Stimulated activated CD4-positive, alpha-beta T cell treated with anti-CD3 and anti-CD28 coated beads, Interleukin-1b, Interleukin-23, amount 100 ng/mL, for 48 hours (primary cell): Measurements from ENCODE around the gene PARD6G.
A peak's percentile ranks its signal among the peaks of the same experiment; 100 is the strongest.

ENCODE experiments used
- DNase-seq: peaks from one replicate; pipeline ENCODE4 v3.0.0-alpha.2; 2020

Gene PARD6G

GRCh38 chr18:80210312-80211083 lies 36.8 kb downstream of the PARD6G start:
- DNase-seq, result no peak

- DNase-seq, result no peak
Observed at GRCh38 chr18:80208620-80209019, 38.7 kb downstream of the PARD6G start.

- DNase-seq, result no peak
Observed at GRCh38 chr18:80205294-80205693, 42.0 kb downstream of the PARD6G start.

- DNase-seq, result peak; percentile 24
Observed at GRCh38 chr18:80204142-80204541, 43.2 kb downstream of the PARD6G start.

GRCh38 chr18:80203249-80203648 lies 44.1 kb downstream of the PARD6G start:
- DNase-seq, result no peak

GRCh38 chr18:80202264-80202998 lies 44.9 kb downstream of the PARD6G start:
- peak; percentile 73 for DNase-seq

GRCh38 chr18:80201739-80202138 lies 45.6 kb downstream of the PARD6G start:
- no peak for DNase-seq

GRCh38 chr18:80200932-80201672 lies 46.2 kb downstream of the PARD6G start:
- no peak for DNase-seq

GRCh38 chr18:80200171-80200931 lies 47.0 kb downstream of the PARD6G start:
- no peak for DNase-seq

GRCh38 chr18:80198994-80199748 lies 48.1 kb downstream of the PARD6G start:
- no peak for DNase-seq

GRCh38 chr18:80198391-80198790 lies 48.9 kb downstream of the PARD6G start:
- no peak for DNase-seq

- no peak for DNase-seq
Observed at GRCh38 chr18:80197528-80197927, 49.8 kb downstream of the PARD6G start.

GRCh38 chr18:80196528-80197320 lies 50.6 kb downstream of the PARD6G start:
- DNase-seq, result no peak

- no peak for DNase-seq
Observed at GRCh38 chr18:80194874-80195570, 52.3 kb downstream of the PARD6G start.

GRCh38 chr18:80193701-80194100 lies 53.6 kb downstream of the PARD6G start:
- DNase-seq, result no peak

GRCh38 chr18:80192653-80193385 lies 54.5 kb downstream of the PARD6G start:
- DNase-seq, result no peak

GRCh38 chr18:80191907-80192652 lies 55.2 kb downstream of the PARD6G start:
- DNase-seq, result no peak

GRCh38 chr18:80191264-80191663 lies 56.0 kb downstream of the PARD6G start:
- no peak for DNase-seq

GRCh38 chr18:80190311-80190710 lies 57.0 kb downstream of the PARD6G start:
- DNase-seq, result no peak
